Eye (tissue), 1 donor: ENCODE results near the gene FAM81A.
"Not testable (repeated sequence)": the region's sequence is repeated elsewhere in the genome, so short reads cannot be mapped to it uniquely, and the experiment has no call there.

ENCODE experiments used
- DNase-seq: peaks from one replicate; pipeline ENCODE4 v3.0.0-alpha.2; 2015

The FAM81A gene

DNA sequence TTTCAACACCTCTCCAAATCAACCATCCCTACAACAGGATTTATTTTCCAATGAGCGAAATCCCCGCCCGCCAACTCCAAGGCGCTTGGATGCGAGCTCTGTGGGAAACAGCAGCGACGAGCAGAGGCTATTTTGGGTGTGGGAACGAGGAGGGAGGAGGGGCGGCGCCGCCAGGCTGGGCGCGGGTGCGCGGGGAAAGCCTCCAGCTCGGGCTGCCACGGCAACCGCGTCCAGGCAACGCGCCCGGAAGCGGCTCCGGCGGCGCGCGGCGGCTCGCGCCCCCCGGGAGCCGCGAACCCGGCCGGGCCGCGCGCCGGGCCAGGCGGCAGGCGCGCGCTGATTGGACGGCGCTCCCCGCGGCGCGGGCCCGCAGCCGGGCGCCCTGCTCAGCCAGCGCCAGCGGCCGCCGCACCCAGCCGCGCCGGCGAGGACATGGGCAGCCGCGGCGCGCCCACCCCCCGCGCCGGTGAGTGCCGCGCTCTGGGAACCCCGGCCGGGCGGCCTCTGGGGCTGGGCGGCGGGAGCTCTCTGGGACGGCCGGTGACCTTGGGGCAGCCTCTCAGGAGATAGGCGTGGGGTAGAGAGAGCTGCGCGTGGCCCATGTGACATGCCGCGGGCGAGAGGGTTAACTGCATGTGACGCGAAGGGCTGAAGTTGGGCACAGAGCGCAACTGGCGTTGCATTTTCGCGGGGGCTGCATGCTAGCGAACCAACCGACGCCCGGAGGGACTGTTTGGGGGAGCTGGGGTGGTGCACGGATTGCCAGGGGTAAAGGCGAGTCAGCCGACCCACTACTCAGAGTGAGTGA is at the start of gene FAM81A:
Gene FAM81A, plus strand, starts transcription at position 370 of the 808 bp plus-strand sequence. CDS start 20,441 bp downstream, outside the sequence.
- DNase-seq, result peak; percentile 91

DNA sequence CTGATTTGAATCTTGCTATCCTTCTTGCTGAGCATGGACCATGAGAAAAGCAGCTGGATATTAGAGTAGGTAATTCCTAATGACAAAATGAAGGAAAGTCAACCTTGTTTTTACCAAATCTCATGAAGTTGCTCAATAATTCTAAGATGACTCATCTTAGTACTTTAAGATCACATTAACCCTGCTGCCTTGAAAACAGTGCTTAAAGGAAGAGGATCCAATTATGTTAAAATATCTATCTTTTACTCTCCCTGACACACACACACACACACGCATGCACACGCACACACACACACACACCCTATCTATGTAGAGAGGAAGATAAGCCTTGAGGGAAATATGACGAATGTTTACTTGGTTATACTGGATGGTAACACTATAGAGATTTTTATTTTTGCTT is 49.3 kb upstream of the FAM81A start:
- DNase-seq, result no peak

DNA sequence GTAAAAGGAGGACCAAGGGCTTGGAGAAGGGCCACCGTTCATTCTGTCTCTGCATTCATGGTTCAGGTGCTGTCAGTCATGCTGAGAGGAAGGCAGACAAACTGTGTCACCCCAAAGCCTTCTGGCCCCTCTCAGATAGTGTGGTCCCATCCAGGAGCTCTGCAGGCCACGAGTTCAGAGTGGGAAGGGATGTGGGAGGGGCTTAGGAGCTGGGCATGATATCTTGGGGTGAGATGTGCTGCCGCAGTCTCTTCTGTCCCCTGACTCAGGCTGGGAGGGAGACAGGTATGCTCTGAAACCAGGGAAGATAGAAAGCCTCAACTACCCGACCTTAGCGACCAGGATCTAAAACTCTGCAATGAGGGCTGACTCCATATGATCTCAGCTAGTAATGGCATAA is 45.7 kb upstream of the FAM81A start:
- no peak for DNase-seq

DNA sequence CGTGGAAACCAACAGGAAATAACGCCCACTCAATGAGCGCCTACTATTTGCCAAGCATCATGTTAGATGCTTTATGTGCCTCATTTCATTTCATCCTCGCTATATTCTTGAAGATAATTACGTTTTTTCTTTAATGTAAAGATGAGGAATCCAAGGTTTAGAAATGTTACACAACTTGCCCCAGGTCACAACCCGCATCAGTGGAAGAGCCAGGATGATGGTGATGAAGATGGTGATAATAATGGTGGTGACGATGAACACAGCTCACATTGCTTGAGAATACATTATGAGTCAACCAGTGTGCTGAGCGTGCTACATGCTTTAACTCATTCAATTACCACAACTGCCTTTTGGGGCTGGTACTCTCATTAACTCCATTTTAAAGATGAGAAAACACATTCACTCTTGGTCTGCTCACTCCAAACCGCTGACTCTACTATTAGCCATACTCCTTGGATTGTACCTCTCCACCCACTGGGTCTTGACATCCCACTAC is 43.8 kb upstream of the FAM81A start:
- DNase-seq, result no peak

DNA sequence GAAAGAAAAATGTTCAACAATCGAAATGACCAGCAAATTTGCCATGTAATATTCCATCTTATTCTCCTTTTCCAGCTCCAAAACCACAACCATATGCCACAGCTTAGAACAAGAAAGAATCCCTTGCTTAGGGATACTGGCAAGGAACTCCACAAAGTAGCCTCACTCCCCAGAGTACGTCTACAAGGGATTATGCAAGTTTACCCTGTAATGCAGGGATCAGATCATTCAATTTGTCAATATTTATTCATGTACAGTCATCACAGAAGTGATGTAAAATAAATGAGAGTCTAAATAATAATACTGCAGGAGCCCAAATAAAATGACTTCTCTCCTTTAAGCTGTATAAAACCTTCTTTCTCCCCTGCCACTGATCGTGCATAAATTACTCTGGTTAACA is 41.8 kb upstream of the FAM81A start:
- no peak for DNase-seq

DNA sequence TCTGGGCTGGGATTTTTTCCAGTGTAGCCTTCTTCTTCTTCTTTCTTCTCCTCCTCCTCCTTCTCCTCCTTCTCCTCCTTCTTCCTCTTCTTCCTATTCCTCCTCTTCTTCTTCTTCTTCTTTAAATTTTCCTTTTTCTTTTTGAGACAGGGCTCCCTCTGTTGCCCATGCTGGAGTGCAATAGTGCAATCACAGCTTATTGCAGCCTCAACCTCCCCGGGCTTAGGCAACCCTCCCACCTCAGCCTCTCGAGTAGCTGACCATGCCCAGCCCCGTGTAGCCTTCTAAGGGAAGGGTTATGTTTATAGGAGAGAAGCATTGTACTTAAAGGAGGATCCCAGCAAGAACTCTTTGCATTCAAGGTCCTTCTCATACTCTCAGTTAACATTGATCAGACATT is 41.3 kb upstream of the FAM81A start:
- DNase-seq, result no peak

DNA sequence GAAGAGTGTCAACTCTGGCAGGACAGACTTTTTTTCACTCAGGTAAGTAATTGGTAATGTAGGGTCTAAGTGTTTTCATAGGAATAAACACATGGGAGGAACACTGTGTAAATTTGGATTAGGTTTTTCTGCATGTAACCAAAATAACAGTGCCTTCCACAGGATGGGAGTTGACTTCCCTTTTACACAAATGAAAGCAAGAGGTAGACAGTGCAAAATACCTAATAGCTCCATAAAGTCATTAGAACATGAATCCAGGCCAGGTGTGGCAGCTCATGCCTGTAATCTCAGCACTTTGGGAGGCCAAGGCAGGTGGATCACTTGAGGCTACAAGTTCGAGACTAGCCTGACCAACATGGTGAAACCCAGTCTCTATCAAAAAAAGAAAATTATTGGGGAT is 39.8 kb upstream of the FAM81A start:
- no peak for DNase-seq

DNA sequence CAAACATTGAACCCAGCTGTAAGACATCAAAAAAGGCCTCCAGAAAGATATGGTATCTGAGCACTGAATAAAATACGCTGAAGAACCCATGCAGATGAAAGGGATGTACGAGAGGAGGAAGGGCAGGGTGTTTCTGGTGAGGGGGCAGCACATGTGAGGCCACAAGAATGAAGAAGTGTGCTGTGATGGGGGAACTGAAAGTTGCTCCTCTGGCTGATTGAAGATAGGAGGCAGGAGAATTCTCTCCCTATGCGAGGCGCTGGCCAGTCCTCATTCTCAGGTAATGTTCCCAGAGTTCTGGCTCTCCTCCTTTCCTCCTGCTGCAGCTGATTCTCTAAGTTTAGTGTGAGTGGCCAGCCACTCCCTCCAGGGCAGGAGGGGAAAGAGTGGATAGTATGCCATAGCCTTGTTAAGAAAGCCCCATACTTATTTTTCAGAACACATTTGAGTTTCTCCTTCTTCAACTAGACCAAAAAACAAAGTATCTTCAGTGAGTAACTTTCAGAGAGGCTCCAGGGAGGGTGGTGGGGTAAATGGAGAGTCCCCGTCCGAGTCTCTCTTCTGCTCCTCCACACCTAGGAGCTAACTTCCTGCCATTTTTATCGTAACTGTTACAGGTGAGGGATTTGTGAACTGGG is 38.4 kb upstream of the FAM81A start:
- no peak for DNase-seq

DNA sequence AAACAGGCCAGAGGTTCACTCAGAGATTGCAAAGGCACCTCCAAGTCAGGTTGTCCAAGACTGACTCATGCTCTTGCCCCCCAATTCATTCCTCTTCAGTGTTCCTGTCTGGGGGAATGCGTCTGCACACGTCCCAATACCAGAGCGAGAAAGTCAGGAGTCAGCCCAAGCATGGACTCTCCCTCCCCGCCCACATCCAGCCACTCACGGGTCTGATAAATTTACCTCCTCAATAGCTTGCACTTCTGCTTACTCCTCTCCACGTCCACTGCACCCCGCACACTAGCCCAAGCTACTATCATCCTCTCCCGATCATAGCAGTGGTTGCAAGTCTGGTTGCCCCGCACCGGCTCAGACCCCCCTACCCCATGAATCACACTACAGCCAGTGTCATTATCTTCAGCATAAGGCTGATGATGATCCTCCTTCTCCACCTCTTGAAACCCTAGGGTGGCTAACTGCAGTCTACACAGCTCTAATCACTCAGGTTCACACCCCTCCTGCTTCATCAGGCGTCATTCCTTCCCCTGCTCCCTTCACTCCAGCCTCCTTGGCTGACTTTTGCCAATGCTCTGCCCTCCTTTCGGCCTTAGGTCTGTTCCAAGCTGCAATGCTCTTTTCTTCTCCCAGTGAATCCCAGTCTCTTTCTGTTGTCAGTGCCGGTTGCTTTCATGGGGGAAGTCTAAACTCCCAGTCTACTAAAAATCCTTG is 37.7 kb upstream of the FAM81A start:
- DNase-seq, result no peak

DNA sequence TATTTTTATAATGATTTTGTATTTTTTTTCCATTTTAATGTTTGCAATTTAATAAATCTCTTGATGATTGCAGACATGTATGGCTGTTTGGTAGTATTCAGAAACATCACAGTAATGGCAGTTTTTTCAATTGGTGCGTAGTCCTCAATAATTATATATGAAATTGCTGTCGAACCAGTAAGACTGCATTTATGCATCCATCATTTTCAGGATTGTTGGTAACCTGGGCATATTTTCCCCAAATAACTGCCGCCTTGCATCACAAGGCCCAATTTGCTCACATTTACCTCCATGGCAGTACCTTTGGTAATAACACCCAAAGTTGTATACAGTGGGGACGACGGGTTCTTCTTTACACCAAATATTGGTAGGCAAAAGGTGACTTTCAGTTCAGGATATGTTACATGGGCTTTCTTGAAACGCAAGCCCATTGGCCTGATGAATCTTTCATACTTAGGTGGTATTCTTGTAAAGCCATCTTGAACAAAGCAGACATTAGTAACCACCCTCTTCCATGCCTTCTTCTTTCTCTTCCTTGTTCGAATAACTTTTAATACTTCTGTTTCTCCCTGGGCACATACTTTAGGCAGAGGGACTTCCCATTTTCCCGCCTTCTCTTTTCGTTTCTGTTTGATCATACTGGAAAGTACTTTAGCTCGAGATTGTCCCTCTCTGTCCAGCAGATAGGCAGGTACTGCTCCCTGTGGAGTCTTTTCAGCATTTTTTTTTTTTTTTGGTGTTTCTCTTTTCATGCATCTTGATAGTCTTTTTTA is 36.7 kb upstream of the FAM81A start:
- DNase-seq, result not testable (repeated sequence)

DNA sequence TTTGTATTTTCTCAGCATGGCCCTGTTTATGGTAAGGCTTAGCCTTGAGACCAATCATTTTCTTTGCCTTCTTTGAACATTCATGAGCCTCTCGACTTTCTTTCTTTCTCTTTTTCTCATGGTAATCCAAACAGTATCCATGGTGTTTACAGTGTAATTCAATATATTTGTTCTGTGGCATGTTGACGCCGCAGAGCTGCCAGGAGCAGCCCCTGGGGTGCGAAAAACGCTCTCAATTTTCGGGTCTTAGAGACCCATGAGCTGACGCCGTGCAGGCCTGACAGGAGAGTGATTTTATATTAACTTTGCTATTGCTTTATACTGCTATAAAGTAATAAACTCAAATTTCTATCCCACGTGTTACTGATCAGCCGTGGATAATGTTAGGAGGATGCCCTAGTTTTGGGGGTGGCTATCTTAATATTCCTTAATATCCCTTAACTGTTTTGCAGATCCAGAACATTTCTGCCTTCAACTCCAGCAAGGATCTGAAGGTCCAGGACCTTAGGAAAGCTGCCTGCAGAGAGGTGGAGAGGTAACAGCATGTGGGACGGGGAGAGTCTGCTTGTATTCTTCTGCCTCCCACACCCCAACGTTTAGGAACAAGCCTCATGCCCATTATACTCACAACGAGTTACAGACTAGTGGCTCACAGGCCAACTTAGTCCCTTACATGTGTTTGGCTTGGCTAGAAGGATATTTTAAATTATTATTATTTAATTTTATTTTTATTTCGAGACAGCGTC is 36.0 kb upstream of the FAM81A start:
- DNase-seq, result no peak

DNA sequence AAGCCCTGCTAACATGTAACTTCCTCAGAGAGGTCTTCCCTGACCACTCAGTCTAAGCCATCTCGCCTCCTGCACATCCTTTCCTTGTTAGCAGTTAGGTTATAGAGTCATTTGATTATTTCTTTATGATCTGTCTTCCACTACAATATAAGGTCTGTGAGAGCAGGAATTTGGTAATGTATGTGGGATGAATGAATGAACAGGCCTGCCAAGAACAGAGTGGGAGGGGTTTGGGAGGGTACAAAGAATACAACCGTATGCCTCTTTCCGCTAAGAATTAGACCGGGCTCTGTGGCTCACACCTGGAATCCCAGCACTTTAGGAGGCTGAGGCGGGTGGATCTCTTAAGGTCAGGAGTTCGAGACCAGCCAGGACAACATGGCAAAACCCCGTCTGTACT is 32.9 kb upstream of the FAM81A start:
- no peak for DNase-seq

DNA sequence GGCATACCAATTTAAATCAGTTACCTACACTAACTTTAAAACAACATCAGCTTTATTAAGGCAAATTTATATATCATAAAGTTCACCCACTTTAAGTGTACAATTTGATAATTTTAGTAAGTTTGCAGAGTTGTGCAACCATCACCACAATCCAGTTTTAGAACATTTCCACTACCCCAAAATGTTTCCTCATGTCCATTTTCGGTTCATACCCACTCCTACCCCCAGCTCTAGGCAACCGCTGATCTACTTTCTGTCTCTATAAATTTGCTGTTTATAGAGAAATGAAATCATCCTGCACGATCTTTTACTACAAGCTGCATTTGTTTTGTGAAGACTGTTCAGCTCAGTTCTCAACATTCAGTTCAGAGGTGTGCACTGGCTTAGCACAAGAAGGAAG is 31.5 kb upstream of the FAM81A start:
- DNase-seq, result no peak

DNA sequence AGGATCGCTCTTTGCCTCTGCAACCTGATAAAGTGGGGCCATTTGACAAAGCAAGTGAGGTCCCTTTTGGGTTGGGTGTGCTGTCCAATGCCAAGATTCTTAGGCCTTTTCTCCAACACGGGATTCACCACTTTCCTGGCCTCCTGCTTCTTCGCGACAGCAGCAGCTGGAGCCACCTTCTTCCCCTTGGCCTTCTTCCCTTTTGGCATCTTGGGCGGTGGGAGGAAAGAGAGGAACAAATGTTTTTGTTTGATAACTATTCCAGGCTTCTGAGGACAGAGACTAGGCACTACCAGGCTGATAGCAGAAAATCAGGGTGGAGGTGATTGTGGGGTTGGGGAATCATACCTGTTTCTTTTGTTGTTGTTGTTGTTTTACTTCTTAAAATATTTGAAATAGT is 30.0 kb upstream of the FAM81A start:
- DNase-seq, result no peak

DNA sequence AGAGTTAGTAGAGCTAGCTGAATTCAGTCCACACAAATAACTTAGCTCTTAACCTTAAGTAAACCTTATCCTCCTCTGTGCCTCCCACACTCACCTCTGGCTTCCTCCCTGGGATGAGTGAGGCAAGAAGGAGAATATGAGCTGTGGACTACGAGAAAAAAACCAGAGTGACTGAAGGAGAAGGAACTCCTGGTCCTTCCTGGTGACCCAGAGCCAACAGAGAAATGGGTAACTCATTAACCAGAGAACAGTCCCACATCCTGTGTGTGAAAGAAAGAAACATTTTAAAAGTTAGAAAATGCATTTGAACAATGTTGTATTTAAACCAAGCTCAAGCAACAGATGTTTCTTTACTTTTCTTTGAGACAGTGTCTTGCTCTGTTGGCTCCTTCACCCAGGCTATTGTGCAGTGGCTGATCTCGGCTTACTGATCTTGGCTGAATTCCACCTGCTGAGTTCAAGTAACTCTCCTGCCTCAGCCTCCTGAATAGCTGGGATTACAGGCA is 27.5 kb upstream of the FAM81A start:
- DNase-seq, result no peak

DNA sequence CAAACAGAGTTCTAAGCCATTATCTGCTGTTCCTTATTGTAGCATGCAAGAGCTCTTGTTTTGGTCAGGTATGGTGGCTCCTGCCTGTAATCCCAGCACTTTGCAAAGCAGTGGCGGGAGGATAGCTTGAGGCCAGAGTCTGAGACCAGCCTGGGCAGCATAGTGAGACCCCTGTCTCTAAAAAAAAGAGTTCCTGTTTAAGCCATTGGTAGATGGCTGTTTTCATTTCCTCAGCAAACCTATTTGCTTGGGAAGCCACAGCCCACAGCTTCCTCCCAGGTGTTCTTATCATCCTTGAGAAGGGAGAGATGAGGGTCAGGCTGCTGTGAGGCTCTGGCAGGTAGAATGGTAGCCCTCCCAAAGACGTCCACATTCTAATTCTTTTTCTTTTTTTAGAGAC is 24.4 kb upstream of the FAM81A start:
- no peak for DNase-seq

DNA sequence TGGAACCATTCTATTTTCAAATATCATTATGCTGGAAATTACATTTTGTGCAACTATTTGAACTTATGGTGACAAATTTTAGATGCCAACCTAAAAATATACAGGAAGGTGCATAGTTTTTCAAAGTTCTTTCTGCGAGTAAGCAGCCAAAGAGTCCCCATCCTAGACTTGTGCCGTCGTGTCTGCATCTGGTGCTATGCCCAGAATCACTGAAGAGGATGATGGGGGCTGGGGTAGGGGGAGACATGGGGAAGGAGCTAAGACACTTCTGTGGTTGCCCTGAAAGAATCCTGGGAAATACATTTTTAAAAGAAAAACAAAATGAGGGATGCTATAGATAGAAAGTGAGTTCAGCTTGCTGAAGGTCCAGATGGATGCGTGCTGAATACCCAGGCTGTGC is 21.2 kb upstream of the FAM81A start:
- no peak for DNase-seq

DNA sequence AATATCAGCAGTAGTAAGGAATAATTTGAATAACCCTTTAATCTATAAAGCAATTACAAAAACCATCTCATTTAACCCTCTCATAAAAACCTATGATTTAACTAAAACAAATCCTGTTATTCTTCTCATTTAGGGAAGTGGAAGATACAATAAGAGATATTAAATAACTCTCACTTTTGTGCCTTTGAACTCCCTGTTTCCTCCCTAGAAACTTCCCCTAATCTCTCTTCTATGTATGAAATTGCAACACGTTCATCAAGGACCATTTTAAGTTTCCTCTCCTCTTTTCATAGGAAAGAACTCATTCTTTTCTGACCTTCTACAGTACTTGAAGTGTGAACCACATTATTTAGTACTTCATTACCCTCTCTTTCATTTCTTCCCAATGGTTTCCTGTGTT is 18.8 kb upstream of the FAM81A start:
- no peak for DNase-seq

DNA sequence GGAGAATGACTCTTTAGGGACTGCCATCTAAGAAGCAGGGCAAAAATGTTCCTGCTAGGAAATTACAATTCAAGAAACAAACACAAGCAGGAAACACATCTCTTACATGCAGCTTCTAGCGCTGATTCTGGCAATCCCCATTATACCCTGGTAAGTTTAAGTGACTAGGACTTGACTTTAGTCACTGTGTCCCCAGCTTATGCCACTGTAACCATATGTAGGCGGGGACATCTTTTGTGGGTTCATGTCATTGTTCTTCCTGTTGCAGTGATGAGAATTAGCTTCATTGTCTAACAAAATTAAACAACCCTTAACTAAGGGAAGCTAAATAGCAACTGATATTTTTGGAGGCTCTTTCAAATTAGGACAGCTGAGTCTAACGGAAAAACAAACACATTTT is 17.9 kb upstream of the FAM81A start:
- DNase-seq, result no peak

DNA sequence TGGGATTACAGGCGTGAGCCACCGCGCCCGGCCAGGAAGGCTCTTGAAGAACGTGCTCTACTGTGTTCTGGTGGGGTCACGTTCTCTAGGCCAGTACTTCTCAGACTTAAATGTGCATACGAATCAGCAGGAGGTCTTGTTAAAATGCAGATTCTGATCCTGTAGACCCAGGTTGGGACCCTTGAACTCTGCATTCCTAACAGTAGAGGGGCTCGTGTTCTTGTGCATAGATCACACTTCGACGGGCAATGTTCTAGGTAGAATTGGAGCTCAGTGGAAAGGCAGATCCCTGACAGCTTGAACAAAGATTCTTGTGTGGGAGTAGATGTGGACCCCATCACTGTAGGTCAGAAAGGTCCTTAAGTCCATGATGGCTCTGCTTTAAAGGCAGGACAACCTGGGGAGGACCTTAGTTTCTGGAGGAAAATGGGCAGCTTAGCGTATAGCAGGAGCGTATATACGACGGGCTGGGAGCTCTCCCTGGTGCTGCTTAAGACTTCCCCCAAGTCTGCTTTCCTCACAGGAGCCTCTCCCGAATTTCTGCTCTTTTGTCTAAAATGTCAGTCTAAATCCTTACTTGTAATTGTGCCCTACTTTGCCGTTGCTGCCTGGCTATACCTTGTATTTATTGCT is 16.9 kb upstream of the FAM81A start:
- DNase-seq, result peak; percentile 46

DNA sequence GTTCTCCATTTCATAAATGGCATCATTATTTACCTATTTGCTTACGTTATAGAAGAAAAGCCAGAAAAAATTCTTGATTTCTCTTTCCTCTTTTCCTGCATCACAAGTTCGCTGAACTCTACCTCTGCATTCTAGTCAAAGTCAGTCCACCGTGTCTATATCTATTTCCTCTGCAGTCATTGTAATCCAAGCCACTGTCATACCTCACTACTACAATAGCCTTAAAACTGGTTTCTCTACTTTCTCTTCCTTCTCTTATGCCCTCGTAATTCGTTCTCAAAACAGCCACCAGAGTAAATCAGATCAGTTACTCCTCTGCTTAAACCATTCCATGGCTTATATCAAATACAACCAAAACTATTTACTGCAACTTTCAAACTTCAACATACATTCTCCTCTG is 13.4 kb upstream of the FAM81A start:
- DNase-seq, result no peak

DNA sequence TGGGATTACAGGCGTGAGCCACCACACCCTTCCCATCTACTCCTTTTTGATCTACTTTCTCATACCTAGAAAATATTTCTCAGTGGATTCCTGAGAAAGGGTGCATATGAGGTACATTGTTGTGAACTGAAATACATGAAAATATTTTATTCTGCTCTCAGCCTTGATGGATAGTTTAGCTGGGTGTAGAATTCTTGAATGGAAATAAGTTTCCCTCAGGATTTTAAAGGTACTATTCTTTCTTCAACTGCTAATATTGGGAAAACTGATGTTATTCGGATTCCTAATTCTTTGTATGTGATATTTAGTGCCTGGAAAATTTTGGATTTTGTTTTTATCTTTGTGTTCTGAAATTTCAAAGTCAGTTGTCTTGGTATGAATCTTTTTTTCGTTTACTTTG is 9.1 kb upstream of the FAM81A start:
- not testable (repeated sequence) for DNase-seq
